Measurements from ENCODE around the gene IGSF8. TPM values are rescaled to one million over a fixed set of nuclear protein-coding genes. Genes with fewer than 3 reads are reported as not detected.
"Not testable (repeated sequence)": the region's sequence is repeated elsewhere in the genome, so short reads cannot be mapped to it uniquely, and the experiment has no call there.

The IGSF8 gene
- total RNA-seq, 1 experiment from 2014 or later: 56.2 TPM

DNA sequence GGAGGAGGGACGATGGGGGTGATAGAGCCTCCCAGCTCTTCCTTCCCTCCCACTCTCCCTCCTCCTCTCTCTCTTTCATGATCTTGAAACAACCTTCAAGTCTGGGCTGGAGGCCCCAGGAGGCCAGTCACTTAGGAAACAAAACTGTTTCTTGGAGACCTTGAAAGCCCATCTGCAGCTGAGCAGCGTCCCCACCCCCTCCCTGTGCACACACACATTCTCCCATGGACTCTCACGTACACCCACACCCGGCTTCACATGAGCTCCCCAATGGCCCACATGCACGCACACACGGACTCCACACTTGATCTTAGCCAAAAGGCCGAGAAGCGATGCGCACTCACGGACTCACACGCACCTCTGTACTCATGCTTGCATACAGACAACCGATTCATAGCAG is 13.9 kb upstream of the IGSF8 start:
- H3K56ac ChIP-seq (ENCODE audit: insufficient read length, low read depth, low read length): no peak overlapping the region
- H3K18ac ChIP-seq (ENCODE audit: insufficient read length, low read depth, low read length): no peak overlapping the region
- no peak overlapping the region for H3K4me2 ChIP-seq (ENCODE audit: insufficient read depth, insufficient read length, low read length)
- no peak overlapping the region for H3K9ac ChIP-seq (ENCODE audit: extremely low read depth, insufficient read length, low read length)
- no peaks in the 10 kb centered on the region for H4K20me1 ChIP-seq (ENCODE audit: control insufficient read depth, insufficient read depth, insufficient read length)
- no peak overlapping the region for H4K5ac ChIP-seq (ENCODE audit: insufficient read length, low read depth, low read length)
- WGBS (ENCODE audit: extremely low coverage, insufficient read length, low lambda C conversion rate): no CpG with 5 or more reads among the region's 12 CpGs
- no peaks in the 10 kb centered on the region for H3K9me3 Mint-ChIP-seq
- H3K79me1 ChIP-seq (ENCODE audit: insufficient read depth, low read depth, low read length, poor library complexity, severe bottlenecking): no peaks in the 10 kb centered on the region
- no peak overlapping the region; a peak in 1 of 5 replicates for H3K4me3 Mint-ChIP-seq
- no peak overlapping the region for H3K4ac ChIP-seq (ENCODE audit: low read depth, low read length)
- TF ChIP-seq, protein P1, sequence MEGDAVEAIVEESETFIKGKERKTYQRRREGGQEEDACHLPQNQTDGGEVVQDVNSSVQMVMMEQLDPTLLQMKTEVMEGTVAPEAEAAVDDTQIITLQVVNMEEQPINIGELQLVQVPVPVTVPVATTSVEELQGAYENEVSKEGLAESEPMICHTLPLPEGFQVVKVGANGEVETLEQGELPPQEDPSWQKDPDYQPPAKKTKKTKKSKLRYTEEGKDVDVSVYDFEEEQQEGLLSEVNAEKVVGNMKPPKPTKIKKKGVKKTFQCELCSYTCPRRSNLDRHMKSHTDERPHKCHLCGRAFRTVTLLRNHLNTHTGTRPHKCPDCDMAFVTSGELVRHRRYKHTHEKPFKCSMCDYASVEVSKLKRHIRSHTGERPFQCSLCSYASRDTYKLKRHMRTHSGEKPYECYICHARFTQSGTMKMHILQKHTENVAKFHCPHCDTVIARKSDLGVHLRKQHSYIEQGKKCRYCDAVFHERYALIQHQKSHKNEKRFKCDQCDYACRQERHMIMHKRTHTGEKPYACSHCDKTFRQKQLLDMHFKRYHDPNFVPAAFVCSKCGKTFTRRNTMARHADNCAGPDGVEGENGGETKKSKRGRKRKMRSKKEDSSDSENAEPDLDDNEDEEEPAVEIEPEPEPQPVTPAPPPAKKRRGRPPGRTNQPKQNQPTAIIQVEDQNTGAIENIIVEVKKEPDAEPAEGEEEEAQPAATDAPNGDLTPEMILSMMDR (conservative IDR thresholded peaks at IDR 0.05): no peak
- H3K23ac ChIP-seq (ENCODE audit: insufficient read length, low read depth, low read length): no peak overlapping the region
- no peak overlapping the region for H3T11ph ChIP-seq (ENCODE audit: low read length)
- H3K14ac ChIP-seq (ENCODE audit: insufficient read depth, low read length): no peak overlapping the region
- H3K27me3 ChIP-seq (ENCODE audit: insufficient read depth, low read length): no peaks in the 10 kb centered on the region
- no peak overlapping the region for H2BK12ac ChIP-seq (ENCODE audit: insufficient read length, low read depth, low read length)
- no peak overlapping the region for H3K27ac ChIP-seq (ENCODE audit: insufficient read length, low read depth, low read length)
- H3K4me1 ChIP-seq (ENCODE audit: insufficient read depth, low read length): peaks cover 15% of the 10 kb centered on the region; the same call in 1 of the 2 replicates
- H3K27me3 Mint-ChIP-seq (ENCODE audit: low read depth): peaks cover 2% of the 10 kb centered on the region
- H3K36me3 Mint-ChIP-seq (ENCODE audit: insufficient read depth in 1 of 3, low read depth in 3 of 3): no peaks in the 10 kb centered on the region; a peak in 1 of 7 replicates
- no peak overlapping the region for H2BK20ac ChIP-seq (ENCODE audit: low read depth, low read length, poor library complexity, severe bottlenecking)
- H2BK120ac ChIP-seq (ENCODE audit: low read depth, low read length, poor library complexity, severe bottlenecking): no peak overlapping the region
- no peaks in the 10 kb centered on the region for H3K79me2 ChIP-seq (ENCODE audit: insufficient read depth, low read length)
- DNase-seq: no peak
- H3K23me2 ChIP-seq (ENCODE audit: insufficient read length, low read depth, low read length, poor library complexity, severe bottlenecking): no peaks in the 10 kb centered on the region
- no peak overlapping the region for H2BK5ac ChIP-seq (ENCODE audit: insufficient read length, low read length)
- H4K8ac ChIP-seq (replicated peaks; ENCODE audit: insufficient read length, low read depth, low read length): no peak overlapping the region
- H3K4me1 Mint-ChIP-seq: peaks cover 72 to 79% of the 10 kb centered on the region in 2 experiments
- no peak overlapping the region for H2BK15ac ChIP-seq (ENCODE audit: low read depth, low read length)
- no peak overlapping the region for H4K91ac ChIP-seq (ENCODE audit: insufficient read length, low read depth, low read length)
- H2AFZ ChIP-seq (ENCODE audit: low read length): no peak overlapping the region
- H2AK5ac ChIP-seq (ENCODE audit: insufficient read length, low read length): no peak overlapping the region
- no peak overlapping the region for H3K27ac Mint-ChIP-seq
- H3K9me3 ChIP-seq (ENCODE audit: control insufficient read depth, low read depth, low read length): no peaks in the 10 kb centered on the region

DNA sequence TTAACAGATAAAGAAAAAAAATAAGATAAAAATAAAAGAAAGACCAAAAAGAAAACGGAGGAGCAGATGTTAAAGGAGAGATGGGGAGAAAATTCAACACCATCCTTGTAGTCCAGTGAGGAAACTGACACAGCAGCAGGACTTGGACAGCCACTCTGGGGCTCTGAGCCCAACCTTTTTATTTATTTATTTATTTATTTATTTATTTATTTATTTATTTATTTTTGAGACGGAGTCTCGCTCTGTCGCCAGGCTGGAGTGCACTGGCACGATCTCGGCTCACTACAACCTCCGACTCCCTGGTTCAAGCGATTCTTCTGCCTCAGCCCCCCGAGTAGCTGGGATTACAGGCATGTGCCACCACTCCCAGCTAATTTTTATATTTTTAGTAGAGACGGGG is 13.0 kb upstream of the IGSF8 start:
- not testable (repeated sequence) for DNase-seq; H3K79me2 ChIP-seq (ENCODE audit: insufficient read depth, low read length); H3K18ac ChIP-seq (ENCODE audit: insufficient read length, low read depth, low read length); H2BK15ac ChIP-seq (ENCODE audit: low read depth, low read length); H4K20me1 ChIP-seq (ENCODE audit: control insufficient read depth, insufficient read depth, insufficient read length); H4K5ac ChIP-seq (ENCODE audit: insufficient read length, low read depth, low read length); H3K23ac ChIP-seq (ENCODE audit: insufficient read length, low read depth, low read length); H3K4me2 ChIP-seq (ENCODE audit: insufficient read depth, insufficient read length, low read length); H2AK5ac ChIP-seq (ENCODE audit: insufficient read length, low read length); H3K4ac ChIP-seq (ENCODE audit: low read depth, low read length); H3K9ac ChIP-seq (ENCODE audit: extremely low read depth, insufficient read length, low read length); H3T11ph ChIP-seq (ENCODE audit: low read length); H3K9me3 ChIP-seq (ENCODE audit: control insufficient read depth, low read depth, low read length); H3K27me3 Mint-ChIP-seq (ENCODE audit: low read depth); H3K23me2 ChIP-seq (ENCODE audit: insufficient read length, low read depth, low read length, poor library complexity, severe bottlenecking); H2AFZ ChIP-seq (ENCODE audit: low read length); H2BK120ac ChIP-seq (ENCODE audit: low read depth, low read length, poor library complexity, severe bottlenecking); H3K56ac ChIP-seq (ENCODE audit: insufficient read length, low read depth, low read length); H4K8ac ChIP-seq (replicated peaks; ENCODE audit: insufficient read length, low read depth, low read length); H3K36me3 Mint-ChIP-seq (ENCODE audit: insufficient read depth in 1 of 3, low read depth in 3 of 3); H3K9me3 Mint-ChIP-seq; H2BK12ac ChIP-seq (ENCODE audit: insufficient read length, low read depth, low read length); H2BK5ac ChIP-seq (ENCODE audit: insufficient read length, low read length); H3K79me1 ChIP-seq (ENCODE audit: insufficient read depth, low read depth, low read length, poor library complexity, severe bottlenecking); H2BK20ac ChIP-seq (ENCODE audit: low read depth, low read length, poor library complexity, severe bottlenecking); H4K91ac ChIP-seq (ENCODE audit: insufficient read length, low read depth, low read length); H3K27ac Mint-ChIP-seq; H3K4me3 Mint-ChIP-seq; H3K14ac ChIP-seq (ENCODE audit: insufficient read depth, low read length); H3K27me3 ChIP-seq (ENCODE audit: insufficient read depth, low read length); H3K27ac ChIP-seq (ENCODE audit: insufficient read length, low read depth, low read length)
- H3K4me1 Mint-ChIP-seq: peaks cover 63 to 70% of the 10 kb centered on the region in 2 experiments
- H3K4me1 ChIP-seq (ENCODE audit: insufficient read depth, low read length): peaks cover 11% of the 10 kb centered on the region; the same call in 1 of the 2 replicates
- no CpG with 5 or more reads among the region's 10 CpGs for WGBS (ENCODE audit: extremely low coverage, insufficient read length, low lambda C conversion rate)

All from H9 (cell line).